HG03045 (cell line): ENCODE results near the gene TMEM182.

Experiments used
- ATAC-seq: cut with Tn5 transposase; IDR thresholded peaks from one replicate; pipeline ENCODE4 v1.9.1; 2021; ENCODE audit warnings: mild to moderate bottlenecking, moderate library complexity; ENCODE audit not compliant: unreplicated experiment

The TMEM182 gene, protein sequence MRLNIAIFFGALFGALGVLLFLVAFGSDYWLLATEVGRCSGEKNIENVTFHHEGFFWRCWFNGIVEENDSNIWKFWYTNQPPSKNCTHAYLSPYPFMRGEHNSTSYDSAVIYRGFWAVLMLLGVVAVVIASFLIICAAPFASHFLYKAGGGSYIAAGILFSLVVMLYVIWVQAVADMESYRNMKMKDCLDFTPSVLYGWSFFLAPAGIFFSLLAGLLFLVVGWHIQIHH

DNA sequence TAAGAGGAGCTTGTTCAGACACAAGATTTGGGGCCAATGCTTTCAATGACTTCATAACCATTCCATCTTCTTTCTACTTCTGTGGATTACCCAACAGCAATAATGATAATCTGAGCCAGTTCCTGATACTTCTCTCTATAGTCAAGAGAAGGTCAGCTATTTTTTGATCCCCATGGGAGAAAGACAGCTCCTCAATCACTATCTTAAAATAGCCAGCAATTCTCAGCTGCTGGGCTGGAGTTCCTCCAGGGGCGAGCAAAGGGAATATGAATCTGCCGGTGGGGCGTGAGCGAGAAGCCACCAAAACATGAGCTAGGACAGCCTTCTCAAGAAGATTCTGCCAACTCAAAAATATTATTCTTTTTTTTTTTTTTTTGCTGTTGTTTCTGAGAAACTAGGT, at the start of gene TMEM182:
TSS of gene TMEM182 (plus strand) at position 269 of the 400 bp plus-strand sequence. CDS start 187 bp downstream, outside the sequence.
- no peak for ATAC-seq

DNA sequence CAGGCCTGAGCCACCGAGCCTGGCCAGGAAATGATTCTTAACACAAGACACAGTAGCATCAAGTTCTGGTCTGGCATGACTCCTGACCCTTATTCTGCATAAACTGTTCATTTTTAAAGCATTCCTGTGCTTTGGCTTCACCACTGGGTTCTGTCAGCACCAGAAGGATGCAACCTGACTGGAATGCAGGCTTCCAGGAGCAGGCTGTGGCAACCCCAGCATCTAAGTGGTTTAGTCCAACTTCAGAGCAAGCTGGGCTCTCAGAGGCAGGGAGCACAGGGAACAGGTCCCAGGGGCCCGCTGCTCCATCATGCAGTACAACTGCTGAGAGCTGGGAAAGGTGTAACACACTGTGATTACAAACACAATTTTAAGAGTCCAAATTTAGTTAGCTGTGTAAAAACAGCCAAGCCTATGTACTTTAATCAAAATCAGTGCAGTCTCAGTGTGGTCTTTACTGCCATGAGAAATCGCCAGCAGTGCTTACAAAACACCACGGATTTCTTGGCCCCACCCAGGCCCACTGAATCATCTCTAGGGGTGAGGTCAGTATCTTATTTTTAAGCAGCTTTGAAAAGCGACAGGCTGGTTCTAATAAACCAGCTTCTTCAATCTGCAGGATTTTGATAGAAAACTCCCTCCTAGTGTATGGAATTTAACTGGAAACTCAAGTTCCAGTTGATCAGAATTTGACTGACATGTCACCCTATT, 44.4 kb upstream of the TMEM182 start:
- ATAC-seq: no peak

DNA sequence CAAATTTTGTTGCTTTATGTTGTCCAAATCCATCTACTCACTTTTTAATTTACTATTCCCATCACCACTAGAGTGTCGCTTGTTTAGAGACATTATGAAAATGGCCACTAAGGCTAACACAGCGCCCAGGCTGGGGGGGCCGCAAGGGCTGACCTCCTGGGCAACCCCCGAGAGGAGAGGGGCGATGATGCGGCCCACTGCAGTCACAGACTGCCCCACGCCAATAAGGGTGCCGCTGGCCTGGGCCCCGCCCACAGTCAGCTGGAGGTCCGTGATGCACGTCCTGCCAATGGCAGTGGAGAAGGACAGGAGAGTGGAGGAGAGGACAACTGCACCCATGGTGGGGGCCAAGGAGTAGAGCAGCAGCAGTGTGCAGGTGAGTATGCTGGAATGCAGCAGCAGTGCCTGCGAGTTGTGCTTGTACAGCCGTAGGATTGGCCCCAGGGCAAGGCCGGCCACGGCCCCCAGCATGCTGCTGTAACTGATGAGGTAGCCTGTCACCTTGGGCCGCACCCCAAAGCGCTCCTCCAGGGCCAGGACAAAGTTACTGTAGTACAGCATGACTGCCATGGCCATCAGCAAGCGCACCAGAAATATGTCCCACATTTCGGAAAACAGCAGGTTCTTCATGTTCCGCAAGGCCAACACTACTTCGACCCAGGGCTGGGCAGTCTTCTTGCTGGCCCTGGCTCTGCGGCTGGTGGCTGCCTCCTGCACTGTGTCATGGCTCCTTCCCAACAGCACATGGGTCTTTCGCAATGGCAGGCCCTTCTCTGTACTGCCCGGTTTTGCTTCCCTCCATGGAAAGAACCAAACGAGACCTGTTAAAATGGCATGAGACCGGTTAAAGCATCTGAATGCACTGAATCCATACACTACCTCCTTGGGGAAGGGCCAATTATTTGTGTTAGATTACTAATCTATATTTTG, 43.2 kb upstream of the TMEM182 start:
- ATAC-seq: no peak

DNA sequence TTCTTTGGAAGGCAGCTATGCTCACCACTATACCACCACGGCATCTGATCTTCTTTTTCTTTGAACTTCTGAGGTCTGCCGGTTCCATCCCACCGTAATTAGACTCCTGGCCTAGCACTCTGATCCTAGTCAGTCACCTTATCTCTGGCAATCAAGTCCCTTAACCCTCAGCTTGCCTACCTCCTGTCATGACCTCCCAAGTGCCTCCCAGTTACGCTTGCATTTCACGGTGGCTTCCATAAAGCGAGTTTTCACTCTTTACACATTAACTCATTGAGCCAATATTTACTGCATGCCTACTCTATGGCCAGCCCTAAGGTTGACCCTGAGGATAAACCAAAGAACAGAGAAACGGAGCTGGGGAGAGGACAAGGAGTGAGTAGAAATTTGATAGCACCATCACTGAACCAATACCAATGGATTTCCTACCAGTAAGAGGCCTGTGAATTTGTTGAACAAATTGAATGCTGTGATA, 37.8 kb upstream of the TMEM182 start:
- no peak for ATAC-seq

DNA sequence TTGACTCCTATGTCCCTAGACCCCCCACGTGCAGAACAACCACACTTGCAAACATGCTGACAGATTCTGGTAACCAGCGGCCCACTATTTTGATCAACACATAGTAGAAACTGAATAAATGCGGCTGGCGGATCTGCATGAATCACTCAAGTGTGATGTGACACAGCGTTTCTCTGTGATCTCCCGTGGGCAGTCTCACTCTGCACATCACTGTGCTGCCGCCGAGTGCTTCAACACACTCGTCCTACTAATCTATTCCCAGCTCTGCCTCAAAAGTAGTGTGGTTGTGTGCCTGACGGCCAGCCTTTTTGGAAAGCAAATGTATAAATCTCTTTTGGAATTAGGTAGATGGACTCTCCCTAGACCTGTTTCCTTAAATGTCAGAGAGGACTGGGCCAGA, 37.3 kb upstream of the TMEM182 start:
- ATAC-seq: no peak

DNA sequence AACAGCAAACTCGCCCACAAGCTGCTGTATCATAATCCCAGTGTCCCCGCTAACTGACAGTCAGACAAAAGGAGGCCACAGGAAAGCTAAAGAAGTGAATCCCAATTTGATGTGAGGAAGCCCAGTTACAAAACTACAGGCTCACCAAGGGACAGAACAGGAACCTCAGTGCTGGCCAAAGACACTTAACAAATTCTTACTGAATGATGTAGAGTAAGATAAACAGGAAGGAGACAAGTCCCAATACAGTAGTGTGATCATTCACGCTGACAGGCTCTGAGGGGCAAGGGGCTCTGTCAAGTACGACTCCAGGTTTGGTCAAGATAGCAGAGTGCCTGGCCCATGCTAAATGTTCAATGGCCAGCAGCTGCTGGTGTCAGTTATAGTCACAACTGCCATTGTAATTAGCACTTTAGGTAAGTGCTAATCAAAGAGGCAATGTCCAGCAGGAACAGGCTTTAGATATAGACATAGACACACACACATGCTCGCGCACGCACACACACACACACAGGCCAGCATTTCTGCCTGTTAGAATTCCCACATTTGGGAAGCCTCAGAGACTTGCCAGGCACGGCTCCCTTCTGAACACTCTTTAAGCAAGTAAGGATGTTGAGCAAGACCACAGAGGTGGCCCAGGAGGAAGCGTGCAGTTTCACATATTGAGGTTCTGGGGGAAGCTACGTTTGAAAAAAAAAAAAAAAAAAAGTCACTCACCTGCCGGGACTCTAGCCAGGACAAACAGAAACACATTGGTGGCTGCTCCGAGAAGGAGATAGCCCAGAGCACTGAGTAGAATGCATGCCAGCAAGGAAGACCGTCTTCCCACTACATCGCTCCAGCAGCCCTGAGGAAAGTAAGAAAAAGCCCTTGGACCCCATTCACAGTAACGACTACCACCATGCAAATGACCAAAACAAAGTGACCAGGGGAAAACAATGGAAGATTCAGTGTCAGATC, 35.4 kb upstream of the TMEM182 start:
- no peak for ATAC-seq

DNA sequence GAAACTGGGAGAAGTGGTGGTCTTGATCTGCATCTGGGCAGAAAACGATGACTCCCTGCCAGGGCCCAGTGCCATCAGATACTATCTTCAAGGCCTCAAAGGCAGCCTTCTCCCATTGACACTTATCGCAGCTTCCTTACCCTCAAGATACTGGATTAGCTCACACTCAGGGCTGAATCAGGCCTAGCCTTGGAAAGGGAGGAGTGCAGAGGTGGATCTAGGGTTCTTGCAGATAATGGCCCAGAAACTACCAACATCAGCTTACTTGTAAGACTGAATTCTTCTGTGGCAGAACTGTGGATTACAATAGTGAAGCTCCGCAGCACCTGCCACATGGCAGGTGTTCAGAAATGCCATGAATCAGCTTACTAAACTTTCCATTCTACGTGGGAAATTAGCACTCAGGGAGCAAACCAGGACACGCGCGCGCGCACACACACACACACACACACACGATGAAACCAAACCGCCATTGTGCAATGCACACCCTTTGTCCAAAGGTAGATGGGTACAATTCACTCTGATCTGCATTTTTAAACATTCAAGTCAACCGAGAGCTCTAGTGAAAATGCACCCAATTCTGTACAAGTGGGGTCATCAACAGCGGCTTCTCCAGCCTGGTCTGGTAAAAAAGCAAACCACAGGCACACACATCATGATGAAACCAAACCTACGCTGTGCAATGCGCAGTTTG, 26.3 kb upstream of the TMEM182 start:
- no peak for ATAC-seq

DNA sequence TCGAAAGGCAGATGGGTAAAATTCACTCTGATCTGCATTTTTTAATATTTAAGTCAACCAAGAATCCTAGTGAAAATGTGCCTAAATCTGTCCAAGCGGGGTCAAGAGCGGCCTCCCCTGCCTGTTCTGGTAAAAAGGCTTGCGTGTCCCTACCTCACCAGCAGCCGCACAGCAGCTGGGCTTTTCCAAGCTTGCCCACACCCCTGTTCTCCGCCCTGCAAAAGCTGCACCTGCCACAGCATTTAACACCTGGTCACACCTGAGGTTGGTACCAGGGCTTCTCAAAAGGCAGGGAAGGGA, 25.8 kb upstream of the TMEM182 start:
- ATAC-seq: peak; percentile 23

DNA sequence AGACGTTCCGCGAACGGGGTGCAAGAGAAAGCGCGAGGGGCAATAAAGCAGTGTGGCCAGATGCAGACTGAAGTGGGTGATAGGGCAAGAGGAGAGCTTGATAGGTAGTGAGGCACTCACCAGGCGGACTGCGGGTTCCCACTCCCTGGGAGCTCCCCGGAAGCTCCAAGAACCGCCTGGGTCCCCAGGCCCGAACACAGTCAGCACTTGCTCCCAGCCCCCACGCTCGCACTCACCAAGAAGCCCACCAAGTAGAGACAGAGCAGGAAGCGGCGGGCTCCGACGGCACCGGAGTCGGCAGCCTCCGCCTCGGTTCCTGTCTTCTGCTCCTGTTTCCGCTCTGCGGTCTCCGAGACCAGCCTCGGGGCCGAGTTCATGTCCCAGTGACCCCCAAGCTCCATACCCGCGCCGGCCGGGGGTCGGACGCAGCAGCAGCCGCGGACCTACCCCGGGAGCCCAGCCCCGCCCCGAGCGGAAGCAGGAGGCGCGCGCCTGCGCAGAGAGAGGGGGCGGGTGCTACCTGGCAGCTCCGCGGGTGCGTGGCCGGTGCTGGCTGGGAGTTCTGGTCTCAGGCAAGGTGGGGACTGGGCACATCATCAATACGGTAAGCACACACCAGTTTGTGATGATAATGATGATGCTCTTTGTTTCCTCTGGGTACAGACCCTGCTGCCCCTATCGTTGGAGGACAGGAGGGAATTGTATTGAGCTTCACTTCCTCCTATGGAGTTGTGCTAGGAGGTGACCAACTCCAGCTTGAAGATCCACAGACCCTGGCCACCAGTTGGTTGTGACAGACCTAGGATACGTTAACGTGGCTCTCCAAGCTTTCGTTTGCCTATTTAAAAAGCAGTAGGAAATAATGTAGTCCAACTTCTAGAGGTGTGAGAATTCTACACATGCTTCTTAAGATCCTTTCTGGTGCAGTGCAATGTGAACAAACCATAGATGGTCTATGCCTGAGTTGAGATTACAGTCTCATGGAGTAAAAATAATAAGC, 25.1 kb upstream of the TMEM182 start:
- peak; percentile 97 for ATAC-seq

DNA sequence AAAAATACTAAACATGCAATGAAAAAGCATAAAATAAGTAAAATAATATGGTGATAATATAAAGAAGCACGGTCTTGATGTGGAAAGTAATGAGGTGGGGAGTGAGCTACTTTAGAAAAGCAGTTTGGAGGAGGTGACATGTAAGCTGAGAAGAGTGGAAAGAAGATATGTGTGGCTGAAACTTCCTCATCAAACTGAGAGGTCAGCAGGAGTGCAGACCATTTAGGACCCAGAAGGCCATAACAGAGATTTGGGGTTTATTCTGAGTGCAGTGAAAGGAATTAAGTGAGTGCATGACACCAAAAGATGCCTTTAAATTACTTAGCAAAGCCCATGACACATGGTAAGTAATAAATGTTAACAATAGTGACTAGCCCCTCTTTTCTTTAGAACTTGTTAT, 24.4 kb upstream of the TMEM182 start:
- no peak for ATAC-seq

DNA sequence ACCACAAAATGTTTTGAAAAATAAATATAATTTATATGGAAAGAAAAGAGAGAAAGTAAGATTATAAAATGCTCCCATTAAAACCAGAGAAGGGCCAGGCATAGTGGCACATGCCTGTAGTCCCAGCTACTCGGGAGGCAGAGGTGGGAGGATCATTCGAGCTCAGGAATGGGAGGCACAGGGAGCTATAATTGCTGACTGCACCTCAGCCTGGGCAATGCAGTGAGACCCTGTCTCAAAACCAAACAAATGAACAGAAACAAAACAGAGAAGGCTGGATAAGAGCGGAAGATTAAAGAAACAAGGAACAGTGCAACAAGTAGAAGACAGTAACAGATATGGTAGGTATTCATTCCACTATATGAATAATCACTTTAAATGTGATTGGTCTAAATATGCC, 18.6 kb upstream of the TMEM182 start:
- ATAC-seq: no peak

DNA sequence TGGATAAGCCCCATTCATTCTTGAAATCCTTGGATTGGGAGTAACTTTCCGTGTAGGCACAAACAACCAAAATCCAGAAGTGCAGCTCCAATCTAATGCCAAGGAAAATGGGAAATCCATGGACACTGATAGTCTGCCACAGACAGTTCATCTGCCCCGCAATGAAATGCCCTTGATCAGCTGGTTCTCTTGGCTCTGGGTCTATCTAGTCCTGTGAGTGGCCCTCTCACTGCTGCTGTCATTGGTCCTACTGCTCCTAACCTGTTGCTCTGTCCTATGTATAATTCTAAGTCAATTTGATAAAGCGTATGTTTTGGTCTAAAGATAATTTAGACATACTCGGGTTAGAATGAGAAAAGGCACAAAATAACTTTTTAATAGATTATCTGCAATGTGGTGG, 13.7 kb upstream of the TMEM182 start:
- no peak for ATAC-seq

DNA sequence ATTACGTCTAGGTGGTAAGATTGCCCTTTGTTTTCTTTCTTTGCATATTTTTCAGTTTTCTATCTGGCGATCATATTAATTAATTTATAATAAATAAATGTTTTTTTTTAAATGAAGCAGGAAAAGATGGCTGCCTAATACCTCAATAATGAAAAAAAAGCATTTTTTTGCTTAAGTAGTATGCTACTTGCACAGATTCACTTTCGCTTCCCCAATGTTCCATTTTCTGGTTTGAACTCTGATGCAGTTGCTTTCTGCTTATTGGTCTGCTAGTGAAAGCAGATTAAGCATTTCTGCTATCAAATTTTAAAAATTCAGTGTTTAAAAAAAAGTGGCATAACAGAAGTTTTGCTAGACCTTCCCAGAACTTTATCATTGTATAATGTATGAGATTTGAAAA, 11.9 kb upstream of the TMEM182 start:
- peak; percentile 66 for ATAC-seq

DNA sequence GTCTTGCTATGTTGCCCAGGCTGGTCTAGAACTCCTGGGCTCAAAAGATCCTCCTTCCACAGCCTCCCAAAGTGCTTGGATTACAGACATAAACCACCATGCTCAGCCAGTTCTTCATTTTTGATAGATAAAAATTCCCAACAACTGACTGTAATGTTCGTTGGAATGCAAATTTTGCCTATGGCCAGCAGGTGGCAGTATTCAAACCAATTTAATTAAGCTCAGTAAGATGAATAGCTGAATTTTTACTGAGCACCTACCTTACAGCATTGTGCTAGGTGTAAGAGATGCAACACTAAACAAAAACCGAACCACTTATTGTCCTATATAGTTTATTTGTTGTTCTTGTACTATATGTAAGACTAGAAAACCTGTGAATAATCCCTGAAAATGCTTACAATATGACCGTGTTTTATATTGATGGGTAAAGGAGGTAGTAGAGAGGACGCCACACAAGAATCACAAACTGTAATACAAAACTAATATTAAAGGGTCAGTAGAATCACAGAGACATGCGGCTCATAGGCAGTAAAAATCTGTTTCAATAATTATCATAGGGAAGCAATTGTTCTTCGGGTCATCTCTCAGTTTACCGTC, 8.2 kb upstream of the TMEM182 start:
- ATAC-seq: no peak

DNA sequence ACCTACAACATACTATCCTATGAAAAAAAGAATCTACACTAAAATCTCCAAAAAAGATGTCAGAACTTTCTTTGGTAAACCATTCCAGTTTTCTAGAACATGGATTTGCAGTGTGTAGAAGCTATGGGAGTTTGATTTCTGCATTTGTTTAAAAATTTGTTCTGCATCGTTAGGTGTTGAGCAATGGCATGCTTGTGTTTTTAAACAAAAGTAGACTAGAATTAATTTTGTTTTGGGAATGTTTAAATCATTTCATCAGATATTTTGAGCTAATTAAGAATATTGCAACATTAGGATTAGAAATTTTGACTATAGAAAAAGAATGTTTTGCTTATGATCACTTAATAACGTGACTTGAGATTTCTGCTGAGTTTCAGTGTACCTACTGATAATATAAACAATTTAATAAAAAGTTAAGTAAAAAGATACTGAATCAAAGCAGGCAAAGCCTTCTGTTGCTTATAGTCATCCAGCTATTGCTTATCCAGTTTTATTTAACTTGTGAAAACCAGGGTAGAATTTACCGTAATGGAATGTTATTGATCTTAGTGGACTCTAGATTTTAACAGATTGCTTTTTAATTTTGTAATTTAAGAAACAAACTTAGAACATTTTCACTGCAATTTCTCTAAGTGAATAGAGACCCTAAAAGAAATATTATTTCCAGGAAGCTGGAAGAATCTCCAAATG, 7.2 kb upstream of the TMEM182 start:
- ATAC-seq: no peak

DNA sequence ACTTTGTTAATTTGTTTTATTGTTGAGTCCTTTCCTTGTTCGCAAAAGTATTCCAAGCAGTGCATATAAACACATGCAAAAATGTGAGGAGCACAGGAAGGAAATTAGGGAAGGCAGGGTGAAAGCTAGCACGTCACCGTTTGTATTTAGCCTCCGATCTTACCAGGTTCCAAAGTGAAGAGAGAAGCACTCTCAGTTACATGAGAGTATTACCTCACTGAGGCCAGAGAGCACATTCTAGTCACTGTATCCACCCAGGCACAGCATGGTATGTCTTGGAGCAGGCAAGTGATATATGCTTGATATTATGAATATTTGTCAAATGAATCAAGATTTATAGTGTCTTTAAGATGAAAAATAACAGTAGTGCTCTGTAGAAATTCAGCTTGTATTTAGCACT, 6.5 kb upstream of the TMEM182 start:
- ATAC-seq: no peak

DNA sequence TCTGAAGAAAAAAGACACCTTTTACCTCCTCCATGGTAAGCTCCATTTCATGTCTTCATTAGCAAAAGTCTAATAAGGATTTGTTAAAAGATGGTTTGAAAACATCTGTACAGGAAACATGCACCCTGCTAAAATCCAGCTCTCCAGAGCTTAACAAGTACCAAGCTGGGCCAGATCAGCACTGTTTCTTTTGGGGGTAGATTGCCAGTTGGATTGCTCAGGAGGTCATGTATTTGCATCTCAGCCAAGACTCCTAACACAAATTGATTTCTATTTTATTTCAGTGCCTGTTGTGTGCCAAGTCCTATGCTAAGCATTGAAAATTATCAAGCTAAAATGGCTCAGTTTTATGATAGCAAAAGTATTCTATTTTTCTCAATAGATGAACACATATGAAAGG, 3.4 kb upstream of the TMEM182 start:
- no peak for ATAC-seq

DNA sequence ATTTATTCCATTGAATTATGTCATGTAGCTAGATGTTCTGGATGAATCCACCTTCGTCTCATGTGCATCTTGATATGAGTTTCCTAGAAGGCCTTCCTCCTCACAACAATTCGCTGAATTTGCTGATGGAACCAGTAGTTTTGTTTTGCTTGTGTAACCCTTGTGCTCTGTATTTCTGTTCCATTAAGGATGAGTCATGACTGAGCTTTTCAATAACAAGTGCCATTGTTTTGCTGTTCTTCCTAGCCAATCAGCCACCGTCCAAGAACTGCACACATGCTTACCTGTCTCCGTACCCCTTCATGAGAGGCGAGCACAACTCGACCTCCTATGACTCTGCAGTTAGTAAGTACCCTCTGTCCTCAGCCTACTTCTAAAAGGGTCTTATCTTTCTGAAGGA, 2.3 kb downstream of the TMEM182 start:
- no peak for ATAC-seq
